ENCODE measurements around the gene MYBPH.

- TF ChIP-seq CTCF (IDR thresholded peaks at IDR 0.05): no peak
- TF ChIP-seq ZFX (IDR thresholded peaks at IDR 0.05; ENCODE audit: borderline replicate concordance): no peak
Measured at GRCh38 chr1:203196371-203196770, 20.7 kb upstream of the MYBPH start.
